Hepatic stellate cell (primary cell): Measurements from ENCODE around the gene ITGB1.

ENCODE experiments used
- DNase-seq: peaks from one replicate; pipeline ENCODE4 v3.0.0; 2011; ENCODE audit warnings: low spot score

Gene ITGB1

DNA sequence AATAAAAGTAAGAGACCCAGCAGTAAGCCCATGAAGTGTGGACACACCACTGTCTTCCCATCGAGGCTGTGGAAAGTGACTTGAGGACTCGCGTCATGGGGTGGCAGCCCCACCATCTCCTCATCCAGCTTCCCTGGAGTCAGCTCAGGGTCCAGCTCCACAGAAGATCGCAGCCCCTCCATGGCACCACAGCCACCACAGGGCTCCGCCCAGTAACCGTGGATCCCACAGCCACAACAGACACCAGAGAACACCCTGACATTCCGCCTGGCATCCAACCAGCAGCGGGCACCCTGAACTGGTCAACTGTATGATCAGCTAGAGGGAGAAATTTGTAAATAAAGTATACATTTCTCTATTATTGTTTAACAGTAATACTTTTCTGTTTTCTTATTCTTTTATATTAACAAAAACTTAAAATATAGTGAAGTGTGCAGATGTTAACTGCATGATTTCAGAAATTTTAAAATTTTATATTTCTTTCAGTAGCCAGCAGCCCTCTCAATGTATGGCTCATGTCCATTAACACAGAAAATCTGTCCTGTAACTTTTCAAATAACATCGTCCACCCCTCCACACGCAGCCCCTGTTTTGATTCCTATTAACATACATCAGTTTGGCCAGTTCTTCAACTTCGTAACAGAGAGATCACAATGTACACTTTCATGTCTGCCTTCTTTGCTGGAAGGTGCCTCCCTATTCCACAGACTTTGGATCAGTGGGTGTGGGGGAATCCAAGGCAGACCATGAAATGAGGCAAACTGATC is 69.7 kb downstream of the ITGB1 start:
- no peak for DNase-seq

DNA sequence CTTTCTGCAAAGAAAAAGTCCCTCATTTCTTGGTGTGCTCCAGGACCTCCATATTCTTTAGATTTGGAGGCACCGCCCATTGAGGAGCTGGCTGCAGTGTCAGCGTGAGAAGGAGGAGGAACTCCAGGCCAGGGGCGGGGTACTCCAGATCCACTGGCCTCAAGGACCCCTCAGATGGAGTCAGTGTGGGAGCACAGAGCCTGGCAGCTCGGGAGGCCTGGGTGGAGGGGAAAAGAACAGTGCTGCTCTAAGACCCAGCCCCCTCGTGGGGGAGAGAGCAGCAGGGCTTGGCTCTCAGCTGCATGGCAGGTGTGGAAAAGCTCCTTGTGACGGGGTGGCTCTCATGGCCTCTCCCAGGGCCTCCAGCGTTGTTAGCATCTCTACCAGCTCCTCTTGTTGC is 70.5 kb downstream of the ITGB1 start:
- no peak for DNase-seq

DNA sequence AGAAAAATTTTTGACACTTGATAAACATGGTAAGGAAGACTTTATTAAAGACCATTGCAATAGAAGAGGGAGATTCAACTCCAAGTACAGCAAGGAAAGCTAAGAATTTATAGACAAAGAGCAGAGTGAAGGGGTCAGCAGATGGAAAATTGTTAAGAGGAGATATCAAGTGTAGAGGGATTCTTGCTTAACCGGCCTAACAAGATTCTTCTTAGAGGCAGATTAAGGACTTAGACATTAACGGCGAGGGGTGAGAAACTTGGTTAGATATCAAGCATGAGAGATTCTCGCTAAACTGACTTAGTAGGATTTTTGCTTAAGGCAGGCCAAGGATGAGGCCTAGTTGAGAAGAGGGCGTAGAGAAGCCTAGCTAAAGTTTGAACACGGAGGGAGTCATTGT is 76.0 kb downstream of the ITGB1 start:
- DNase-seq, result no peak

DNA sequence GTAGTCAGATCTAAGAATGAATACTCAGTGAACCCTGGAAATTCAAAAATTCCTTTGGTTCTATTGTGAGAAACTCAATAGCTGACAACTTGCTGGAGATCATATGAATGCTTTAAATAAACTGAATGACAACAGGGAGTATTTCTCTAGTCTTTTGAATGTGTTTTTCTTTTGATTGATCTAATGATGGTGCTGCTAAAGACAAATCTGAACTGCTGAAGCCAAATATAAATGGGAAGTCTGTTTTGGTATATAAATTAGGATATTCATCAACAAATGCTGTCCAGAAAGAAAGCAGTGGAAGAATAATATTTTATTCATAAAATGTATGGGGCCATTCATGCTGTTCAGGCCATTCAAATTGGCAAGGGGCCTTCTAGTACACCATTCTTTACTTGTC is 79.4 kb downstream of the ITGB1 start:
- DNase-seq, result no peak

DNA sequence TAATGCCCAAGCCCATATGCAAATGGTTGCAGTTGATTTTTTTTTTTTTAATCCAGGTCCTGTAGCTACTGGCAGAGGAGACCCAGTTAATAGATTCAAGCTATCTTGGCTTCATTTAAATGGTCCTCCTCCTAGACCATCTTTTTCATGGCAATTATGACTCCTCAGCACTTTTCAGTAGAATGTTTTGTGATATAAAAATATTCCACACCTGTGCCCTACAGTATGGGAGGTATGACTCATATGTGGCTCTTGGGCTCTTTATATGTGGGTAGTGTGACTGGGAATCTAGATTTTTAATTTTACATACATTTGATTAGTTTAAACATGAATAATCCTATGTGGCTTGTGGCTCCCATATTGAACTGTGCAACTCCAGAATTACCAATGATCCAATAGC is 80.1 kb downstream of the ITGB1 start:
- DNase-seq, result no peak

DNA sequence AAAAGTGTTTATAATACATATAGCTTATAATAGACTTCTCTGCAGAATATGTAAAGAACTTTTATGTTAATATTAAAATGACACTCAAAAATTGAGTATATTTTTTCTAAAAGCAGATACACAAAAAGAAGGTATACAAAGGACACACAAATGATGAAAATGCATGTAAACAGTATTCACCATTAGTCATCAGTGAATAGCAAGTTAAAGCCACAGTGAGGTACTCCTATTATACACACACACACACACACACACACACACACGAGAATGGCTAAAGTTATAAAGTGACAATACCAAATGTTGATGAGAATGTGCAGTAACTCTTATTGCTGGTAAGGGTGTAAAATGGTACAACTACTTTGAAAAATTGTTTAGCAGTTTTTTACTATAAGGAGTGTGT is 92.9 kb downstream of the ITGB1 start:
- no peak for DNase-seq

DNA sequence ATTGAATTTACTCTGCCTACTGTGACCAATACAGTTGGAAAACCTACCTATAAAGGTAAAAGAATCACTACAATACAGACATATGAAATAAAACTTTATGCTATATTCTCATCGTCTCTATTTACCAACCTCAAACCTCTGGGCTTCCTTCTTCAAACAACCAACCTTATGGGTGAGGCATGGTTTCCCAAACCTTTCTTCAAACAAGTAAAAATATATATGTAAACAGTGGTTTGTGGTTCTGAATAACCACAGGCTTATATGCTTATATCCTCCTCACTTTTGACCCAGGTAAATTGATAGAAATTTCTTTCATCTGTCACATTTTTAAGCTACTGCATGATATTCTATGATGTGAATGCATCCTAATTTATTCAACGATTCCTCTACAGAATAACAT is 103.6 kb downstream of the ITGB1 start:
- no peak for DNase-seq

DNA sequence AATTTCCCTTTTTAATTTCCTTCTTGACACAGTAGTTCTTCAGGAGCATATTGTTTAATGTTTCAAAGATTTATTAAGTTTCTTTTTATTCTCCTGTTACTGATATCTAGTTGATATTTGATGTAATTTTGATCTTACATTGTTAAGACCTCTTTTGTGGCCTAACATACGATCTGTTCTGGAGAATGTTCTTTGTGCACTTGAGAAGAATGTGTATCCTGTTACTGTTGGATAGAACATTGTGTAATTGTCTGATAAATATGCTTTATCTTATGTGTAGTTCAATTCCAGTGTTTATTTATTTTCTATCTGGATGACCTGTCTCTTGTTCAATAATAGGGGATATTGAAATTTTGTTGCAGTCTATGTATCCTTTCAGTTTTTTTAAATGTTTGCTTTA is 106.7 kb downstream of the ITGB1 start:
- DNase-seq, result no peak
